ENCODE measurements around the gene ACTG1.

ACTG1 gene
- total RNA-seq: 833 to 1,205 (median 1,013) reads per million in 3 donors

- peak; percentile 83 to 87 (median 87) for DNase-seq
- peak within 1 kb of the TSS; percentile 77 for H3K27ac ChIP-seq (ENCODE audit: insufficient read depth, low read length, poor library complexity, severe bottlenecking)
- H3K36me3 ChIP-seq (ENCODE audit: control insufficient read depth, insufficient read depth, low read length): peaks cover 28% of the 10 kb centered on the region
- H3K27me3 ChIP-seq (replicated peaks; ENCODE audit: control insufficient read depth, insufficient read depth, low read length, poor library complexity, severe bottlenecking): no peaks in the 10 kb centered on the region
- H3K4me1 ChIP-seq (ENCODE audit: control insufficient read depth, insufficient read depth, low read length, poor library complexity, severe bottlenecking): peaks cover 51% of the 10 kb centered on the region
- no peaks in the 10 kb centered on the region for H3K9me3 ChIP-seq (ENCODE audit: control insufficient read depth, low read length)
- peak within 1 kb of the TSS; percentile 67 for H3K4me3 ChIP-seq (ENCODE audit: insufficient read depth, low read depth, low read length, poor library complexity, severe bottlenecking)
Measured at GRCh38 chr17:81512562-81513371, at the start of gene ACTG1. ACTG1 (minus strand) TSS chr17:81512799; CDS start chr17:81512354, 445 bp downstream.

GRCh38 chr17:81561494-81561885, 48.9 kb upstream of the ACTG1 start:
- no peaks in the 10 kb centered on the region for H3K27me3 ChIP-seq (replicated peaks; ENCODE audit: control insufficient read depth, insufficient read depth, low read length, poor library complexity, severe bottlenecking)
- H3K9me3 ChIP-seq (ENCODE audit: control insufficient read depth, low read length): no peaks in the 10 kb centered on the region
- H3K36me3 ChIP-seq (ENCODE audit: control insufficient read depth, insufficient read depth, low read length): peaks cover 54% of the 10 kb centered on the region
- H3K27ac ChIP-seq (ENCODE audit: insufficient read depth, low read length, poor library complexity, severe bottlenecking): no peak overlapping the region
- no peak for DNase-seq
- no peaks in the 10 kb centered on the region for H3K4me1 ChIP-seq (ENCODE audit: control insufficient read depth, insufficient read depth, low read length, poor library complexity, severe bottlenecking)
- H3K4me3 ChIP-seq (ENCODE audit: insufficient read depth, low read depth, low read length, poor library complexity, severe bottlenecking): no peak overlapping the region

GRCh38 chr17:81558941-81559806, 46.6 kb upstream of the ACTG1 start:
- H3K27ac ChIP-seq (ENCODE audit: insufficient read depth, low read length, poor library complexity, severe bottlenecking): no peak overlapping the region
- peaks cover 33% of the 10 kb centered on the region for H3K36me3 ChIP-seq (ENCODE audit: control insufficient read depth, insufficient read depth, low read length)
- no peaks in the 10 kb centered on the region for H3K9me3 ChIP-seq (ENCODE audit: control insufficient read depth, low read length)
- no peaks in the 10 kb centered on the region for H3K4me1 ChIP-seq (ENCODE audit: control insufficient read depth, insufficient read depth, low read length, poor library complexity, severe bottlenecking)
- H3K27me3 ChIP-seq (replicated peaks; ENCODE audit: control insufficient read depth, insufficient read depth, low read length, poor library complexity, severe bottlenecking): no peaks in the 10 kb centered on the region
- H3K4me3 ChIP-seq (ENCODE audit: insufficient read depth, low read depth, low read length, poor library complexity, severe bottlenecking): no peak overlapping the region
- no peak for DNase-seq

GRCh38 chr17:81558115-81558468, 45.5 kb upstream of the ACTG1 start:
- peaks cover 8% of the 10 kb centered on the region for H3K4me1 ChIP-seq (ENCODE audit: control insufficient read depth, insufficient read depth, low read length, poor library complexity, severe bottlenecking)

GRCh38 chr17:81557276-81558114, 44.9 kb upstream of the ACTG1 start:
- Histone ChIP-seq H3K4me1 (ENCODE audit: control insufficient read depth, insufficient read depth, low read length, poor library complexity, severe bottlenecking) (peaks cover 8% of the 10 kb centered on the region), H3K27ac (ENCODE audit: insufficient read depth, low read length, poor library complexity, severe bottlenecking) (no peak overlapping the region), H3K4me3 (ENCODE audit: insufficient read depth, low read depth, low read length, poor library complexity, severe bottlenecking) (no peak overlapping the region), H3K36me3 (ENCODE audit: control insufficient read depth, insufficient read depth, low read length) (peaks cover 23% of the 10 kb centered on the region), H3K27me3 (replicated peaks; ENCODE audit: control insufficient read depth, insufficient read depth, low read length, poor library complexity, severe bottlenecking) (no peaks in the 10 kb centered on the region), H3K9me3 (ENCODE audit: control insufficient read depth, low read length) (no peaks in the 10 kb centered on the region)
- no peak for DNase-seq

More at GRCh38 chr17:81558115-81558468, 45.5 kb upstream of the ACTG1 start:
- no peak overlapping the region for H3K27ac ChIP-seq (ENCODE audit: insufficient read depth, low read length, poor library complexity, severe bottlenecking)
- DNase-seq: no peak
- H3K4me3 ChIP-seq (ENCODE audit: insufficient read depth, low read depth, low read length, poor library complexity, severe bottlenecking): no peak overlapping the region
- no peaks in the 10 kb centered on the region for H3K9me3 ChIP-seq (ENCODE audit: control insufficient read depth, low read length)
- no peaks in the 10 kb centered on the region for H3K27me3 ChIP-seq (replicated peaks; ENCODE audit: control insufficient read depth, insufficient read depth, low read length, poor library complexity, severe bottlenecking)
- peaks cover 24% of the 10 kb centered on the region for H3K36me3 ChIP-seq (ENCODE audit: control insufficient read depth, insufficient read depth, low read length)

- Histone ChIP-seq H3K4me1 (ENCODE audit: control insufficient read depth, insufficient read depth, low read length, poor library complexity, severe bottlenecking) (peaks cover 8% of the 10 kb centered on the region), H3K27me3 (replicated peaks; ENCODE audit: control insufficient read depth, insufficient read depth, low read length, poor library complexity, severe bottlenecking) (no peaks in the 10 kb centered on the region), H3K36me3 (ENCODE audit: control insufficient read depth, insufficient read depth, low read length) (peaks cover 20% of the 10 kb centered on the region), H3K4me3 (ENCODE audit: insufficient read depth, low read depth, low read length, poor library complexity, severe bottlenecking) (no peak overlapping the region), H3K9me3 (ENCODE audit: control insufficient read depth, low read length) (no peaks in the 10 kb centered on the region), H3K27ac (ENCODE audit: insufficient read depth, low read length, poor library complexity, severe bottlenecking) (no peak overlapping the region)
- no peak for DNase-seq
Measured at GRCh38 chr17:81556863-81557262, 44.3 kb upstream of the ACTG1 start.

GRCh38 chr17:81556175-81556691, 43.6 kb upstream of the ACTG1 start:
- Histone ChIP-seq H3K9me3 (ENCODE audit: control insufficient read depth, low read length) (no peaks in the 10 kb centered on the region), H3K36me3 (ENCODE audit: control insufficient read depth, insufficient read depth, low read length) (peaks cover 17% of the 10 kb centered on the region), H3K27me3 (replicated peaks; ENCODE audit: control insufficient read depth, insufficient read depth, low read length, poor library complexity, severe bottlenecking) (no peaks in the 10 kb centered on the region), H3K4me3 (ENCODE audit: insufficient read depth, low read depth, low read length, poor library complexity, severe bottlenecking) (no peak overlapping the region), H3K27ac (ENCODE audit: insufficient read depth, low read length, poor library complexity, severe bottlenecking) (no peak overlapping the region), H3K4me1 (ENCODE audit: control insufficient read depth, insufficient read depth, low read length, poor library complexity, severe bottlenecking) (peaks cover 13% of the 10 kb centered on the region)
- DNase-seq: no peak

GRCh38 chr17:81553616-81554181, 41.1 kb upstream of the ACTG1 start:
- Histone ChIP-seq H3K27ac (ENCODE audit: insufficient read depth, low read length, poor library complexity, severe bottlenecking) (peak overlapping the region; percentile 76), H3K9me3 (ENCODE audit: control insufficient read depth, low read length) (no peaks in the 10 kb centered on the region), H3K4me1 (ENCODE audit: control insufficient read depth, insufficient read depth, low read length, poor library complexity, severe bottlenecking) (peaks cover 18% of the 10 kb centered on the region), H3K36me3 (ENCODE audit: control insufficient read depth, insufficient read depth, low read length) (peaks cover 8% of the 10 kb centered on the region), H3K27me3 (replicated peaks; ENCODE audit: control insufficient read depth, insufficient read depth, low read length, poor library complexity, severe bottlenecking) (no peaks in the 10 kb centered on the region), H3K4me3 (ENCODE audit: insufficient read depth, low read depth, low read length, poor library complexity, severe bottlenecking) (peak overlapping the region; percentile 95)
- DNase-seq: no peak

- no peaks in the 10 kb centered on the region for H3K27me3 ChIP-seq (replicated peaks; ENCODE audit: control insufficient read depth, insufficient read depth, low read length, poor library complexity, severe bottlenecking)
- no peaks in the 10 kb centered on the region for H3K9me3 ChIP-seq (ENCODE audit: control insufficient read depth, low read length)
- peak overlapping the region; percentile 95 for H3K4me3 ChIP-seq (ENCODE audit: insufficient read depth, low read depth, low read length, poor library complexity, severe bottlenecking)
- peak; percentile 63 to 74 (median 72) for DNase-seq
- H3K4me1 ChIP-seq (ENCODE audit: control insufficient read depth, insufficient read depth, low read length, poor library complexity, severe bottlenecking): peaks cover 18% of the 10 kb centered on the region
- peak overlapping the region; percentile 76 for H3K27ac ChIP-seq (ENCODE audit: insufficient read depth, low read length, poor library complexity, severe bottlenecking)
- peaks cover 8% of the 10 kb centered on the region for H3K36me3 ChIP-seq (ENCODE audit: control insufficient read depth, insufficient read depth, low read length)
Measured at GRCh38 chr17:81553018-81553615, 40.5 kb upstream of the ACTG1 start.
